ENCODE data around the gene NAA80. TPM values are rescaled to one million over a fixed set of nuclear protein-coding genes. Genes with fewer than 3 reads are reported as not detected.

NAA80 gene
- total RNA-seq, 2 donors from 2014 or later, result 9.7 to 12.8 TPM

DNA sequence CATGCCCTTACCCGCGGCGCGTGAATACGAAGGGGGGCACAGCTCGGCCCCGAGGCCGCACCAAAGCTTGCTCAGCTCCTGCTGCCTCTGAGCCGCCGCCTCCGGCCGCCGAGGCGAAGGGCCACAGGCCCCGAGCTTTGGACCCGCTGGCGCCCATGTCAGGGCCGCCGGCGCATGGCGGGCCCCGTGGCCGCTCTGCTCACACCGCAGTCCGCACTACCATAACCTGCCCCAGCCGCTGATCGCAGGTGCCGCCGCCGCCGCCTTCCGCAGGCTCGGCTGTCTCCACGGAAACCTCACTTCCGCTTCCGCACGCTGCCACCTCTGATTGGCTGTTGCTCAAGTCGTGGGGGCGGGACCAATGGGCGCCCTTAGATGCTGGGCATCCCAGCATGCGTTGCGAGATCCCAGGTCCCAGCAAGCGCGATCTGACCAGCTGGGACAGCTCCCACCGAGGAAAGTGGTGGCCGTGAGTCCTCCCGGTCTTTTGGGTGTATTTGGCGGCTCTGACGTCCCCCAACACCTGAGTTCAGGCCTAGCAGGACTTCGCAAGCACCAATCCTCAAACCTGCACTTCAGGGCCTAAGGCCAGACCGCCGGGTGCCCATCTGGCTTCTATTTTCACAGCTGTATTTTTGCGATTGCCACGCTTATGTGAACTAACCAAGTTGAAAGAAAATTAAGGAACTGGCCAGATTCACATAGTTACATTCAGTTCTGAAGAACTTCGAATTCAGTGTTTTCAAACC is 28.9 kb upstream of the NAA80 start, which contains the start of gene TUSC2:
TSS of gene TUSC2 (minus strand) at position 281 of the 749 bp plus-strand sequence. CDS start at position 157, 124 bp downstream.
- H3K4me1 ChIP-seq (ENCODE audit: control insufficient read depth, insufficient read depth, low read length), result peaks cover 10% of the 10 kb centered on the region
- peaks cover 15% of the 10 kb centered on the region for H3K4me1 Mint-ChIP-seq
- 6 to 23% methylated on average over 17 to 55 of the region's 55 CpGs for WGBS, 2 experiments (ENCODE audit: insufficient coverage in 1 of 2, insufficient read length in 1 of 2)
- H3K36me3 Mint-ChIP-seq (ENCODE audit: low read depth), result peaks cover 30% of the 10 kb centered on the region
- TF ChIP-seq CTCF (conservative IDR thresholded peaks at IDR 0.05), result no peak
- peaks cover 67% of the 10 kb centered on the region for H3K36me3 ChIP-seq (ENCODE audit: control insufficient read depth, insufficient read depth, low read length)
- peak within 1 kb of the TSS; percentile 91 for H3K4me3 ChIP-seq (ENCODE audit: low read length)
- H3K9ac ChIP-seq (ENCODE audit: extremely low read depth, low read length, poor library complexity, severe bottlenecking), result peak within 1 kb of the TSS; percentile 85
- no peaks in the 10 kb centered on the region for H3K9me3 Mint-ChIP-seq
- H3K27ac Mint-ChIP-seq, result peak within 1 kb of the TSS; percentile 89
- H3K4me3 Mint-ChIP-seq, result peak within 1 kb of the TSS; percentile 77
- DNase-seq, result peak; percentile 98
- no peaks in the 10 kb centered on the region for H3K9me3 ChIP-seq (ENCODE audit: control insufficient read depth, low read length)
- no peaks in the 10 kb centered on the region for H3K27me3 ChIP-seq (ENCODE audit: control insufficient read depth, insufficient read depth, low read length, poor library complexity, severe bottlenecking)
- H3K27me3 Mint-ChIP-seq (ENCODE audit: insufficient read depth), result no peaks in the 10 kb centered on the region
- peak within 1 kb of the TSS; percentile 66 for H3K27ac ChIP-seq (ENCODE audit: low read depth, low read length)

DNA sequence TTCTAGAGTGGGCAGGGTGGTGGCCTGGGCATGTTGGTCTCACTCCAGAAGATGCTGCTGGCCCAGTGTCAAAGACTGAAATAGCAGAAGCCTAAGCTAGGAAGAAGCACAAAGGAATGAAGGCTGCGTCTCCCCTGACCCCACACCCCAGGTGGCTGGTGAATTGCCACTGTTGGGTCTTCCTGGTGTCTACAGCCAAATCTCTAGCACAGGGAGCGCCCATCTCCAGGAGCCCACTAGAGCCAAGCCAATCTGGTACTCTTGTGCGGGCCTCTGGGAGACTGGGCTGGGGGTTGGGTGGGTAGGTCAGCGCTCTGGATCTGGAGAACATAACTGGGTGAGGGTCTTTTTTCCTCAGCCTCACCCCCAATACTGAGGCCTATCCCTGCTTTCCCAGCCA is 27.9 kb upstream of the NAA80 start:
- Mint-ChIP-seq H3K27me3 (ENCODE audit: insufficient read depth) (no peaks in the 10 kb centered on the region), H3K4me1 (peaks cover 20% of the 10 kb centered on the region), H3K27ac (peak overlapping the region; percentile 55), H3K9me3 (no peaks in the 10 kb centered on the region), H3K4me3 (peak overlapping the region; percentile 77), H3K36me3 (ENCODE audit: low read depth) (peaks cover 26% of the 10 kb centered on the region)
- no peak for TF ChIP-seq CTCF (conservative IDR thresholded peaks at IDR 0.05)
- Histone ChIP-seq H3K4me3 (ENCODE audit: low read length) (peak overlapping the region; percentile 91), H3K4me1 (ENCODE audit: control insufficient read depth, insufficient read depth, low read length) (peaks cover 16% of the 10 kb centered on the region), H3K9ac (ENCODE audit: extremely low read depth, low read length, poor library complexity, severe bottlenecking) (peak overlapping the region; percentile 85), H3K27me3 (ENCODE audit: control insufficient read depth, insufficient read depth, low read length, poor library complexity, severe bottlenecking) (no peaks in the 10 kb centered on the region), H3K36me3 (ENCODE audit: control insufficient read depth, insufficient read depth, low read length) (peaks cover 61% of the 10 kb centered on the region), H3K27ac (ENCODE audit: low read depth, low read length) (no peak overlapping the region), H3K9me3 (ENCODE audit: control insufficient read depth, low read length) (no peaks in the 10 kb centered on the region)
- WGBS, 2 experiments (ENCODE audit: insufficient coverage in 1 of 2, insufficient read length in 1 of 2), result 80 to 92% methylated on average over 2 to 4 of the region's 4 CpGs
- DNase-seq, result no peak

DNA sequence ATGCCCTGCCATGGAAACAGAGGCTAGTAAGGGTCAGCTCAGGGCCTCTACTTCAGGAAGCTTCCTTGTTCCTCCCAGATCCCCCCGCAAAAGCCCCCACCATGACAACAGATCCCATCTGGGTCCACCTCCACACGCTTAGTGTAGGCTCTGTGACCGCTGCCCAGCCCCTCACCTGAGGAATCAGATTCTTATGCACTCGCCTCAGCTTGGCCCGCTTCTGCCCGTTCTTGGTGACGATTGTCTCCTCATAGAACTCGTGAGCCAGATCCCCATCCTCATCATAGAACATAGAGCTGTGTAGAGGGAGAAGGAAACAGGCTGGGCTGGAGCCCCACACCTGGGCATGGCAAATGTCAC is 27.0 kb upstream of the NAA80 start:
- 94 to 100% methylated on average over 6 to 8 of the region's 8 CpGs for WGBS, 2 experiments (ENCODE audit: insufficient coverage in 1 of 2, insufficient read length in 1 of 2)
- peaks cover 22% of the 10 kb centered on the region for H3K36me3 Mint-ChIP-seq (ENCODE audit: low read depth)
- H3K4me3 Mint-ChIP-seq, result peak overlapping the region; percentile 77
- H3K36me3 ChIP-seq (ENCODE audit: control insufficient read depth, insufficient read depth, low read length), result peaks cover 51% of the 10 kb centered on the region
- no peak overlapping the region for H3K9ac ChIP-seq (ENCODE audit: extremely low read depth, low read length, poor library complexity, severe bottlenecking)
- no peak overlapping the region for H3K4me3 ChIP-seq (ENCODE audit: low read length)
- no peaks in the 10 kb centered on the region for H3K9me3 Mint-ChIP-seq
- no peaks in the 10 kb centered on the region for H3K27me3 Mint-ChIP-seq (ENCODE audit: insufficient read depth)
- no peak overlapping the region for H3K27ac ChIP-seq (ENCODE audit: low read depth, low read length)
- no peak for DNase-seq
- peaks cover 20% of the 10 kb centered on the region for H3K4me1 Mint-ChIP-seq
- H3K9me3 ChIP-seq (ENCODE audit: control insufficient read depth, low read length), result no peaks in the 10 kb centered on the region
- H3K27me3 ChIP-seq (ENCODE audit: control insufficient read depth, insufficient read depth, low read length, poor library complexity, severe bottlenecking), result no peaks in the 10 kb centered on the region
- H3K27ac Mint-ChIP-seq, result no peak overlapping the region
- peaks cover 16% of the 10 kb centered on the region for H3K4me1 ChIP-seq (ENCODE audit: control insufficient read depth, insufficient read depth, low read length)
- no peak for TF ChIP-seq CTCF (conservative IDR thresholded peaks at IDR 0.05)

Measured in endodermal cell (in vitro differentiated cells).